Right forelimb (tissue), 1 donor: ENCODE data around the gene SPARC.

Source experiments
- DNase-seq: peaks from one replicate; pipeline ENCODE4 v3.0.0-alpha.2; 2018

The SPARC gene

DNA sequence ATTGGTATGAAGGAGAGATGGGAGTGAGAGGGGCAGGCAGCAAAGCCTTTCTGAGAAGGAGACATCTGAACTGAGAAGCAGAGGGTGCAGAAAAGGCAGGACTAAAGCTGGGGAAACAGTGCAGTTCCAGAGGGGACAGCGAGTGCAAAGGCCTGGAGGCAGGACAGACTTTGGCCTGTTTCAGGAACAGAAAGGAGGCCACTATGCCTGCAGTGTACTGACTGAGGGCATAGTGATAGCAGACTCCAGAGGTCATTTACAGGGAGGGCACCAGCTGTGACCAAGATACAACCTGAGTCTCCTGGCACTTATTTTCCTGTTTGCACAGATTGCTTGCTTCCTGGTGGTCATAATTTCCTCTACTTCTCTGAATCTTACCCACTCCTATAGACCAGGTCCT lies 29.6 kb downstream of the SPARC start:
- DNase-seq: no peak

DNA sequence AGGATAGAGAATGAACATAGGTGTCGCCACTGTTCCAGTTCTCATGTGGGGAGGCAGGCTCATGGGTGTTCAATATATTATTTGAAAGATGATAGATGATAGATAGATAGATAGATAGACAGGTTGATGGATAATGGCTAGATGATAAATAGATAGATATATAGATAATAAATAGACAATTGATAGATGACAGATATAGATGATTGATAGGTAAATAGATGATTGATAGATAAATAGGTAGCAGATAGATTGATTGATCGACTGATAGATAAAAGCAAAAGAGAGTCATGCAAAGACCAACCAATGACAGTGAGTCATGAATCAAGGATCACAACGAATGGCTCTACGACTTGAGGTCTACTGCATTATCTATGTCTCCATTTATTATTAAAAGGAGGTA lies 30.4 kb downstream of the SPARC start:
- no peak for DNase-seq

DNA sequence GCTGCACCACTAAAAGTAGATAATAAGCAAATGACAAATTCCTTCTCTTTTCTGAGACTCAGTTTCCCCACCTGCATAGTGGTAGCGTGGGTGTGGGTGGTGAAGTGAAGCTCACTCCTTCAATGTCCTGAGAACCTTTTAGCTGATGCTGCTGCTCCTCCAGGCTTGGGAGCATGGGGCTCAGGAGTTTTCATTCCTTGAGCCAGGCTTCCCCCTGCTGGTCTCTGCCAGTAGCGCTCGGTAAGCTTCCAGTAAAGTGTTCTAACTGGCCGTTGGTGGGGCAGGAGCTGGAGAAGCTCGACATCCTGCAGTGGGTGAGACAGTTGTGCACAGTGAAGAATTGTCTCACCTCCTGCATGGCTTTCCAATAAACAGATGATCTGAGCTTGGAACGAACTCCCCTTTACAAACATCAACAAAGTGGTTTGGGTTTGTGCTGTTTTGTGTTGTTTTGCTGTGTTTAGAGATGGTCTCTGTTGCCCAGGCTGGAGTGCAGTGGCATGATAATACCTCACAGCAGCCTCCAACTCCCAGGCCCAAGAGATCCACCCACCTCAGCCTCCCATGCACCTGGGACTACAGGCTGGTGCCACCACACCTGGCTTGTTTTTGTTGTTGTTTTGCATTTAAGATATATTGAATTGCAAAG lies 34.6 kb downstream of the SPARC start:
- DNase-seq: peak; percentile 85

DNA sequence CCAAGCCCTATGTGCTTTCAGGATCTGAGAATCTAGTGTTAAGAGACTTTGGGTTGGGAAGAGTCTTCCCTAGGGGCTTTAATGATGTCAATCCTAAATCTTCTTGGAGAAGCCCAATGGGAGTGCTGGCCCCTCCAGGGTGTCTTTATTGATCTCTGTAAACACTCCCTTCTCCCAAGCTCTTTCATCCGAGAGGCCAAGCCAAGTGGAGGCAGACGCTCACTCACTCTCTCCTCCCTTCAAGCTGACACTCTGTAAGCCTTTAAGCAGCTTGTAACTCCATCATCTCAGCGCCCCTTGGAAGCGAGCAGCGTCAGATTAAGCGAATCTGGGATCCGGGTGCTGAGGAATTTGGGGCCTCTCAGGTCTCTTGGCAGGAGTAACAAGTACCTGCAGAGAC lies 37.7 kb downstream of the SPARC start:
- DNase-seq: no peak

DNA sequence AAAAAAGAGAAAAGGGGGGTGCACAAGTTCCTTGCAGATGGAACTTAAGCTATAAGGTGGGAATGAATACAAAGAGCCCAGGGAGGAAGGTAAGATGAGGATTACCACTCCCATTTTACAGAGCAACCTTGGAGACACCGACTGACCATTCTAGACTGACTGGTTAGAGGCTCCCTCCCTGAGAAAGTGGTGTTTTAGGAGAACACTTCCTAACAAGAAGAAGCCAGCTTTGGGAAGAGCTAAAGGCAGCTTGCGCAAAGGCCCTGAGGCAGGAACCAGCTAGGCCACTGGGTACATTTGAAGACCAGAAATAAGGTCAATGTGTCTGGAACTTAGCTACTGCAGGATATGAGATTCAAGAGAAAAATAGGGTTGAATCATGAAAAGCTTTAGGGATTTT lies 38.6 kb downstream of the SPARC start:
- DNase-seq: no peak

DNA sequence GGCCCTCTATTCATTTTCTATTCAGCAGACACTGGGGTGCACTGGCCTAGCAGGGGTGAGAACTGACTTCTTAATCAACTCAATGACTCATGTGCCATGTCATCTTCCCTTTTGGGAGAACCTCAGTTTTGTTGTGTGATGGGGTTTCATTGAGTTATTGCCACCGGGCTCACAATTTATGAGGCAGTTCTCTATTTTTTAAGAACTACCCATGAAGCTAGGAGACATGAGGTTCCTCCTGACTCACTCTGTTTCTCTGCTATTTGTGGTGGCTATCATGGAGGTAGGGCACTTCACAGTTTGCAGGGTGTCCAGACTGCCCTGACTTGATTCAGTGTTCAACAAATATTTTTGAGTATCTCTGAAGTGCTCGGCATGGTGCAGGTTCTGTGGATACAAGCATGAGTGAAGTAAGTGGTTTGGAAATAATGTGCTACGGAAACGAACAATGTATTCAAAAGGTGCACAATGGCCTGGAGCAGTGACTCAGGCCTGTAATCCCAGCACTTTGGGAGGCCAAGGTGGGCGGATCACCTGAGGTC lies 39.3 kb downstream of the SPARC start:
- DNase-seq: no peak

DNA sequence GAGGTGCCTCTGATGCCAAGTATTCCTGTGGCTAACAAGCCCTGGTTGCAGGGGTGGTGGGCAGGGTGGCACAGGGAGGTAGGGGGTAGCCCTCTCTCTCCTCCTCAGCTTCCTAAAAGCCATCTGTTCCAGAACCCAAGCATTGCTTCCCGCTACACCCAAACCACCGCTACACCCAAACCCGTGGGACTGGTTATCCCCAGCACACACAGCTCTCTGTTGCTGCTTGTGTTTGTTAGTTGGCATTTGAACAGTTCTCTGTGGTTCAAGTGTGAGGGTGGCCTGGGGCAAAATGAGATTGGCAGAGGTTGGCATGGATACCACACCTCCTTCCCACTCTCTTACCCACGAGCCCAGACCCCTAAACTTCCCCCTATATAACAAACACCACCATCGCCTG lies 40.4 kb downstream of the SPARC start:
- DNase-seq: no peak

DNA sequence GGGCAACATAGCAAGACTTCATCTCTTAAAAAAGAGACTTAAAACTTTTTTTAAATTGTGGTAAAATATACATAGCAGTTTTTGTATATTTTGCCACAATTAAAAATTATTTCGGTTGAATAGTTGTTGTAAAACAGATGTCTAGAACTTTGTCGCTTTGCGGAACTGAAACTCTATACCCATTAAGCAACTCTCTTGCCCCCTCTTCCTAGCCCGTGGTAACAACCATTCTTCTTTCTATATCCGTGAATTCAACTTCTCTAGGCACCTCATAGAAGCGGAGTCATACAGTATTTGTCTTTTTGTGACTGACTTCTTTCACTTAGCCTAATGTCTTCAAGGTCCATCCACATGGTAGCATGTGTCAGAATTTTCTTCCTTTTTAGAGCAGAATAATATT lies 43.3 kb downstream of the SPARC start:
- DNase-seq: no peak

DNA sequence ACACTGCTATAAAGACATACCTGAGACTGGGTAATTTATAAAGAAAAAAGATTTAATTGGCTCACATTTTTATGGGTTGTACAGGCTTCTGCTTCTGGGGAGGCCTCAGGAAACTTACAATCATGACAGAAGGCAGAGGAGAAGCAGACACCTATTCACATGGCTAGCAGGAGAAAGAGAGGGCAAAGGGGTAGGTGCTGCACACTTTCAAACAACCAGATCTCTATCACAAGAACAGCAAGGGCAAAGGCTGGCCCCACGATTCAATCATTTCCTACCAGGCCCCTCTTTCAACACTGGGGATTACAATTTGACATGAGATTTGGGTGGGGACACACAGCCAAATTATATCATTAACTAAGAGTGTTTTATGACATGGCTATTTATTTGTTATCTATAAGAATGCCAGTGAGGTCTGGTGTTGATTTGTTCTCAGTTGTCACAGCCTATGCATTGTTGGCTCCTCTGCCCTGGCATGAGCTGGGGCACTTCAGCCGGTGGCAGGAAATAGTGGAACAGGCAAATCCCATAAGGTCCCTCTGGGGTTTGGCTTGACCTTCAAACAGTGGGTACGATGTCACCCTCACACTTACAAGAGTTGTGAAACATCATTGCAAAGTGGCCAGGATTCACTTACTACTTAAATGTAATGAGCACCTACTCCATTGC lies 44.1 kb downstream of the SPARC start:
- no peak for DNase-seq

DNA sequence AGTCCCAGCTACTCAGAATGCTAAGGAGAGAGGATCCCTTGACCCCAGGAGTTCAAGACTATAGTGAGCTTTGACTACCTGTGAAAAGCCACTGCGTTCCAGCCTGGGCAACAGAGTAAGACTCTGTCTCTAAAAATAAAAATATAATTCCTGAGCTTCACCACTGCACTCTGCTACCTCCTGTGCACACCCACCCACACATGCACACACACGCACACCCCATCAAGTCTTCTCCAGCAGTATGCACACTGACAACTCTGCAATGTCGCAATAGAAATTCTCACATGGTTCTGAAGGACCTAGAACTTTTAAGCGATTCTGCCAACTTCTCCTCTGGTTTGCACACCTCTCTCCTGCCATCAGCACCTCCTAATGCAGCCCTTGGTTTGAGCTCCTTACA lies 48.1 kb downstream of the SPARC start:
- no peak for DNase-seq

DNA sequence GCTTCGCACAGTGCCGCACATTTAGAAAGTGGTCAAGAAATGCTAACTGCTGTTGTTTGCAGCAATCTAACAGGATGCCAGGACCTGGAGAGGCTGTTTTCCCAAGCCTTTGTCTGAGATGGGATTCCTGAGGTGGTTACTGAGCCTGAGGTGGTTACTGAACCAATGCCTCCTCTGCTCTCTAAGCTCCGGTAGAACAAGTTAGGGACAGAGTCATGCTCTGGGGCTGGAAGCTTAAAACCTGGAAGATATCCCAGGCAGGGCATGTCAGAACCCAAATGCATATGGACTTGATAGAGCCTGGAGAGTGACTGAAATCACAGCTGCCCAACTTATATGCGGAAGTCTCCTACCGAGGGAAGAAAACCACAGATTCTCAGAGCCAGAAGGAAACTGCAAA lies 49.0 kb downstream of the SPARC start:
- DNase-seq: no peak

DNA sequence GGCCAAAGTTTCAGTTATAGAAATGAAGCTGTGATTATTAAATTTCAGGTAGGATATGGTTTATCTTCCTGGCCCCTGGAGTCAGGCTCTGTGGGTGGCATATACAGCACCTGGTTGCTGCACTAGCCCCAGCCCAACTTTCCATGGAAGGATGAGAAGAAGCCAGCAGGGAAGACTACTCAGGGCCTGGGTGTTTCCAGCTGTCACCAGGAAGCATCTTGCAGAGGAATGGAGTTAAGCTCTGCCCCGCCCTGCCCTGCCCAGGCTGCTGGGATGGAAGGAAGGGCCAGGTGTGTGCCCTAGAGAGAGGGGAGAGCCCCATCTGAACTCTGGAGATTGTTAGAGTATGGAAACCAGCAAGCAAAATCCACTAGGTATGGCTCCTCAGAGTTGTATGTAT lies 52.8 kb downstream of the SPARC start:
- DNase-seq: no peak

DNA sequence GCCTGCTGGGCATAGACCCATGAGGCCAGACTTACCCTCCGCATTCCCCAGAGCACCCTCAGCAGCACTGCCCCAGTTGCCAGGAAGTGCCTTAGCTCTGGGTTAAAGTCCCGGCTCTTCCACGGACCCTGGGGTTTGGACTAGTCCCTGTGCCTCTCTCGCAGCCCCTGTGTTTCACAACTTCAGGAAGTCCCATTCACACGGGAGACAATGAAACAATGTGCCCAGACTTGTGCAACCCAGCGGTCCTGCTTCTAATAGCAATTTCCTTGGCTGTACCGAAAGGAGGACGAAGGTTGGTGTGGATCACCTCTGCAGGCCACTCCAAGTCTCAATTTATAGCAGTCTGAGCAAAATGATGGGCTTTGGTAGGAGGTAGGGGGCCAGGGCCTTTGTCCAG lies 53.8 kb downstream of the SPARC start:
- DNase-seq: no peak

DNA sequence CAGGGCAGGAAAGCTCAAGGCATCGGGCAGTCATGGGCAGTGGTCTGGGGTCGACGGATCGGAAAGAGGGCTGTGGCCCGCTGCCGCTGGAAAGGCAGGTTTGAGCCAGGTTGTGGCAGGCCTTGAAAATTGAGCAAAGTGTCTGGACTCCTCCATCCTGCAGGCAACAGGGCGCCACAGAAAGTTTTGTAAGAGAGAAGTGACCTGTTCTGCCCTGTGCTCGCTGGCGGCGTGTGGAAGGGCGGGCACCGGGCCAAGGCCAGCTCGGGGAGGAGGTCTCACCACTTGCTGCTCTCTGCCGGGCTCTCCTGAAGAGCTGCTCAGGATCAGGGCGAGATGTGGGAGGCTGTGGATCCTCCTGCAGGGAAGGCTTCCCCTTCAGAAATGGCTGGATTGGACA lies 54.2 kb downstream of the SPARC start:
- no peak for DNase-seq

DNA sequence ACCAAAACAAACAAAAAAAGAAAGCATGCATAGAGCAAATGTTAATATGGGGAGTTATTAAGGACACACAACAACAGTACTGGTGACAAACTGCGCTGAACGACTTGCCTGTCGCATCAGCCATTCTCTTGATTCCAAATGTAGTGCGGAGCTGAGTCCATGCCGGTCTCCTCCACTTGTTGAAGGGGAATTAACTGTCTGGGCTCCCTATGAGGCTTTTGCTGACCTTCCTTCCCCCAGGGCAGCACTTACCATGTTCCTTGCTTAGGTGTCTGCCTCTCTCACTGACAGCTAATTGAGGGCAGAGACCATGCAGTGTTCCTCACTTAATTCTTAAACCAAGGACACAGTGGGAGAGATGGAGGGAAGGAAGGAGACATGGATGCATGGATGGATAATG lies 54.8 kb downstream of the SPARC start:
- DNase-seq: no peak

DNA sequence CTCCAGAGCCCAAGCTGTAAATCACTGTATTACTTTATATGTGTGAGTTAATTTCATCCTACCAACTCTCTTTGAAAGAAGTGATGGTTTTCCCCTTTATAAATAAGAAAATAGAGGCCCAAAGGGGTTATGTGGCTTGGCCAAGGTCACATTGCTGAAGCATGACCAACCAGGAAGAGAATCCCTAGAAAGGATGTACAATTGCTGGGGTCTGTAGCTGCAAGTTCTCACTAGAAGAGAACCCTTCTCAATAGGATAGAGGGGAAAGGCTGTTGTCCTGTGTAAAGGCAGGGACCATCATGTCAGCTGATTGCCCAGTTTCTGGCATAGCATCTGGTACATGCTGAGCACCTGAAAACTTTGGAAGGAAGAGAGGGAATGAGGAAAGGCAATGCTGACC lies 56.6 kb downstream of the SPARC start:
- no peak for DNase-seq

DNA sequence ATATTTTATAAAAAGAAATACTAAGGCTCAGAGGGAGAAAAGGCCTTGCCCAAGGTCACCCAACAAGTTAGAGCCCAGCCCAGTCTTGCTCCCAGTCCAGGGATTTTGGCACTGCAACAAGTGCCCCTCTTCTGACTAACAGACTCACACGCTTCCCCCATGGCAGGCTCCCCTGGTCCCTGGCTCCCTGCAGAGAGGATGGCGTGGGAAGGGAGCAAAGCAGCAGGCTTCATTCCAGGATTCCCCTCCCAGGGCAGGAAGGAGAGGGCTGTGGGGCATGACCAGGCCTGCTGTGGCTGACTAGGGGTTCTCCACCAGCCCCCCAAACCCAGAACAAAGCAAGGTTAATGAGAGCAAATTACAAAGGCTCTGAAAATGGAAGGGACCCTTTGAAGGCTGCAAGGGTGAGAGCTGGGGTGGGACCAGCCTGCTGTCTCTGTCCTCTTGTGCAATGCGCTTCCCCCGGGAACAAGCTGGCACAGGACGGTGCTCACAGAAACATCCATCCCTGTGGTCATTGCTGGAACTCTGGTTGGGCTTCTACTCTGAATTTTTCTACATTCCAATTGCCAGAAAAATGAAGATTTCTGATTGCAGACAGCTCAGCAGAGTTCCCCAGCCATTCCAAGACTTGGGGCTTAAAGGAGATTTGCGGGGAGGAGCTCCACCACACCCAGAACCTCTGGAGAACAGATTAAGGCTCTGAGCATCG lies 58.4 kb downstream of the SPARC start:
- DNase-seq: no peak

DNA sequence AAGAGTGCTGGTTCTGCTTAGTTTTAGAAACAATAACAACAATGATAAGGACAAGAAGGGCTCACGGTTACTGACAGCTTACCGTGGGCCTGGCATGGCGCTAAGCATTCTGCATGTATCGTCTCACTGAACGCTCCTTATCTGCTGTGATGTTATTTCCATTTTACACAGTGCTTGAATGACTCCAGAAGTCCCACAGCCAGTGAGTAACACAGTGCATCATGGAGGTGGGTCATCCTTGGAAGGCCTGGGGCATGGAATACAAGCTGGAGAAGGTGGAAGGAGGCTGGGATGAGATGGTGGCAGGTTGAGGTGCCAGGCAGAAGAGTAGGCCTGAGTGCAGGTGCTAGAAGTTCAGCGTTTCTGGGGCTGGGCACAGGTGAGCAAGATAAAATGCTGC lies 59.1 kb downstream of the SPARC start:
- DNase-seq: no peak

DNA sequence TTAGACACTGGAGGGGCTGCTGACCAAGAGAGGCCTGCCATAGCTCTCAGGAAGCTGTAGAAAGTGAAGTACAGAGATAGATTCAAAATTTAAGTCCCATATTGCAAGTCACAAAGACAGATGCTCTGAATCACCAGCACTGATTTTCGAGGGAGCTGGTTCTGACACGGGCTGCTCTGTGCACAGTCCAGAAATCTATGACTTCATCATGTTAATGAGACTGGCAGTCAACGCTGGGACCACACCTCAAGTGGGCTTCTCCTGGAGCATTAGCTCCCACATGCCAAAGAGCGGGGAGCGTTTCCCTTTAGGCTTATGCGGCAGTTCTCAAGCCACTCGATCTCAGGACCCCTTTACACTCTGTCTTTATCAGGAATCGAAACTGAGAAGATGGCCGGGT lies 61.4 kb downstream of the SPARC start:
- no peak for DNase-seq

DNA sequence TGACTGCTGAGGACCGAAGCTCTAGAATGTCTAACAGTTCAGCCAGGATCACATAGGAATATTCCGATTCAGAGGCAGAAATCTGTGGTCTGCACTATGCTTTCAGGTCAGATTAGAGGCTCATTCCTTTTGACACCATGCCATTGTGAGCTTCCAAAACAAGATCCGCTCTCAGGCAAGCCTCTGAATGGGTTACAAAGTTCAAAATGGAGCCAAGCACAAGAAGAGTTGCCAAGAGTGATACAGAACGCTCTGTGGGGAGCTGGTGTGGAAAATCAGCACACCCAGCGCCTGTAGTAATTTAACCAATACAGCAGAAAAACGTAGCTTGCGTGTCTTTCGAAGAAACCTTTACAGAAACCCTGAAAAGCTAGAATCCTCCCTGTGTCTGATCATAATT lies 62.2 kb downstream of the SPARC start:
- DNase-seq: no peak

DNA sequence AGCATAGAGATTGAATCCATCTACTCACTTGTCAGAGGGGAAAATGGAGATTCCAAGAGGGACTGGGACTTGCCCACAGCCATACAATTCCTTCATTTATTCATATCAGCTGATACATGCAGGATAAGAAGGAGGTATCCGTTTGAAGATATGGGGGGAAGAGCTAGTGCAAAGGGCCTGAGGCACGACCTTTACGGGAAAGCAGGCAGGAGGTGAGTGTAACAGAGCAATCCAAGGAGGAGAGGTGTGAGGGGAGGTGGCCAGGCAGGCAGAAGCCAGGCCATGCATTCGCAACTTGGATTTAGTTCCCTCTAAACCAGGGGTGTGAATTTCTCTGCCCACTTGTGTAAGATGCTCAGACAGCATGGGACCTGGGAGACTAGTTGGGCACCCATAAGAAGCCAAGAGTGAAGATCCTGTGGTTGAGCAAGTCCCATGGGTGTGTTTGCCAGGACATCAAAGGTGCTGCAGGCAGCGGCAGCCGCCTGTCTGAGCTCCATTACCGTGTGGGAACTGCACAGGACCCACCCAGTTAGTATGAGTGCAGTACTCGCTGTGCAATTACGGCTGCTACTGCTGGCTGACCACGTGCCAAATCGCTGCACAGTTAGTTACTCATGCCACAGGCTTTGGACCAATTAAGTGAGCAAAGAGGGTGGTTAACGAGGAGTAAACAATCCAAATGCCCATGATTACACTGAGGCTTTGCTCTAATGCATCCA lies 64.2 kb downstream of the SPARC start:
- no peak for DNase-seq

DNA sequence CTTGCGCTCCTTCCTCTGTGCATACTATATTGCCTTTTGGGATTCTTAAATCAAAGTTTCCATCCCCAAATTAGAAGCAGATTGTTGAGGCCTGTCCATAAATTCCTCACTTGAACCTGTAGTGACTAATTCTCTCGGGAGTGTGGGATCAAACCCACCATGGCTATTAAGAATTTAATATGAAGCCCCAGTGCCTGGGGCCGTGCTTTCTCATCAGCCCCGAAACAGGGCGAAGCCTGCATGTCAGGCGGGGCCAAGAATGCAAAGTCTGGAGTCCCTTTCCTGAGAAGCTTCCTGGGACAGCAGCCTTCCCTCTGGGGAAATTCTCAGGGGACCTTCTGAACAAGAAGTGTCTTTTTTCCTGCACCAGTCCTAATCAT lies 66.3 kb downstream of the SPARC start:
- DNase-seq: no peak

DNA sequence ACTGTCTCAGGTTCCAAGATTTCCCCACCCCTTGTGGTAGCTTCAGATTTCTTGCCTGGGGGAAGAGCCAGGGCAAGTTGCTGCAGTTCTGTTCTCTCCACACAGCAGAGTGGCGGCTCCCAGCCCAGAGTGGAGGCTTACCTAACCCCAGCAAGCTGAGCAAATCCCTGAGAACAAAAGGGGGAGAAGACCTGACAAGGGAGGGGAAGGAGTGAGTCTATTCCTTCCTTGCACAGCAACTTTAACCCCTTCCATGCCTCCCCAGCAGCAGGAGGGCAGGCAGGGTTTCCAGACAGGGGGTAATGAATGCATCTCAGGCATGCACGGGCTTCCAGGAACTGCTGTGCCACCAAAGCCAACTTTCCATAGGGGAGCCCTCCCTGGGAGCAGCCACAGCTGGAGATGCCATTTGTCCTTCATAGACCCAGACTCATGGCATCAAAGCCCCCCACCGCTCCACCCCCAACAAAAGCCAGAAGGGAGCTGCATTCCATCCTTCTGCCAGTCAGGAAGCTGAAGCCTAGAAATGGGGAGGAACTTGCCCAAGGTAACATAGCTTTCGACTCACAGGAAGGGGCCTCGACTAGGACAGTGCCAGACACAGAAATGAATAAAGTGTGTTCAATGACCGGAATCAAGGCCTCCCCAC lies 66.8 kb downstream of the SPARC start:
- no peak for DNase-seq
